Mesenteric fat pad (tissue), 1 donor: ENCODE results near the gene HBA2. TPM values are rescaled to one million over a fixed set of nuclear protein-coding genes. Genes with fewer than 3 reads are reported as not detected.
"Not testable (repeated sequence)": the region's sequence is repeated elsewhere in the genome, so short reads cannot be mapped to it uniquely, and the experiment has no call there.

Source experiments
- DNase-seq: peaks from one replicate; pipeline ENCODE4 v3.0.0-alpha.2; 2020; ENCODE audit warnings: low spot score
- long read RNA-seq: library from polyadenylated mRNA; unstranded; transcript quantifications from one replicate; pipeline ENCODE4 v2.0.0, GENCODE V29; 2020
- total RNA-seq: library from RNA; stranded (reverse); fragmentation: NEBNext Ultra II Directional; extraction: Animal tissue kit (Norgen Biotek cat#: 25700); gene quantifications from one replicate; pipeline ENCODE4 v1.2.1, GENCODE V29; 2021
- donor health status: DM: yes; HTN: yes; CAD: no.

Gene HBA2
- 248 TPM for total RNA-seq
- long read RNA-seq, transcript HBA2-201 (3 exons, 576 nt): major isoform, 6 of 8 reads
- long read RNA-seq, partial matches to known transcripts: 0 of 8 reads
- long read RNA-seq, other reads (novel, unspliced or antisense): 0 of 8 reads

GRCh38 chr16:172374-172941 lies at the start of gene HBA2:
HBA2 (plus strand) TSS chr16:172876; CDS start chr16:172913, 37 bp downstream.
- not testable (repeated sequence) for DNase-seq

- not testable (repeated sequence) for DNase-seq
Measured at GRCh38 chr16:123558-124350, 48.9 kb upstream of the HBA2 start.

- DNase-seq: no peak
Measured at GRCh38 chr16:125011-125410, 47.7 kb upstream of the HBA2 start.

GRCh38 chr16:129075-129474 lies 43.6 kb upstream of the HBA2 start:
- DNase-seq: no peak

- DNase-seq: no peak
Measured at GRCh38 chr16:130533-131173, 42.0 kb upstream of the HBA2 start.

GRCh38 chr16:132120-132519 lies 40.6 kb upstream of the HBA2 start:
- no peak for DNase-seq

GRCh38 chr16:133716-134115 lies 39.0 kb upstream of the HBA2 start:
- DNase-seq: no peak

GRCh38 chr16:138049-138417 lies 34.6 kb upstream of the HBA2 start:
- no peak for DNase-seq

GRCh38 chr16:140175-140857 lies 32.4 kb upstream of the HBA2 start:
- no peak for DNase-seq

- DNase-seq: no peak
Measured at GRCh38 chr16:142405-142967, 30.2 kb upstream of the HBA2 start.

- DNase-seq: no peak
Measured at GRCh38 chr16:143047-143446, 29.6 kb upstream of the HBA2 start.

- DNase-seq: no peak
Measured at GRCh38 chr16:143456-143855, 29.2 kb upstream of the HBA2 start.

GRCh38 chr16:144797-145252 lies 27.9 kb upstream of the HBA2 start:
- no peak for DNase-seq

- no peak for DNase-seq
Measured at GRCh38 chr16:146646-147045, 26.0 kb upstream of the HBA2 start.

- DNase-seq: no peak
Measured at GRCh38 chr16:149024-149660, 23.5 kb upstream of the HBA2 start.

GRCh38 chr16:152141-153128 lies 20.2 kb upstream of the HBA2 start, which contains the start of gene HBZ:
HBZ (plus strand) TSS chr16:152644; CDS start chr16:152910, 266 bp downstream.
- DNase-seq: no peak

GRCh38 chr16:153129-153521 lies 19.6 kb upstream of the HBA2 start:
- not testable (repeated sequence) for DNase-seq

- DNase-seq: not testable (repeated sequence)
Measured at GRCh38 chr16:153550-154216, 19.0 kb upstream of the HBA2 start.
